BJ (cell line): ENCODE results near the gene PRLR. TPM values are rescaled to one million over a fixed set of nuclear protein-coding genes. Genes with fewer than 3 reads are reported as not detected.

Experiments used
- CTCF ChIA-PET: fragments of 350-600 bp; formaldehyde crosslinking; extraction: SDS; loops from one replicate; lab custom pipeline; 2021; ENCODE audit warnings: antibody characterized with exemption, inconsistent platforms; lab: Yijun Ruan, JAX
- POLR2A ChIA-PET: fragments of 300-600 bp; sonication (Branson Sonifier 250); formaldehyde crosslinking; extraction: SDS; loops from one replicate; lab custom pipeline; 2021; ENCODE audit warnings: antibody characterized with exemption; lab: Charles Lee
- DNase-seq: peaks from one replicate; pipeline ENCODE4 v3.0.0-alpha.2; 2011; ENCODE audit warnings: low read depth
- H3K27me3 ChIP-seq: 2 replicates; pipeline ENCODE4 v1.6.0; 2011; ENCODE audit warnings: low read length; ENCODE audit not compliant: control insufficient read depth, insufficient read depth
- H3K36me3 ChIP-seq: 2 replicates; pipeline ENCODE4 v1.5.1; 2011; ENCODE audit warnings: low read length; ENCODE audit not compliant: control insufficient read depth, insufficient read depth
- H3K4me3 ChIP-seq: 2 replicates; pipeline ENCODE4 v1.5.1; 2011; ENCODE audit warnings: low read depth, mild to moderate bottlenecking, control low read depth, low read length
- CTCF ChIP-seq: IDR thresholded peaks from 2 replicates; pipeline ENCODE4 v1.5.1; 2011; ENCODE audit warnings: low read depth, mild to moderate bottlenecking, control low read depth, inconsistent platforms, low read length, moderate library complexity; ENCODE audit not compliant: insufficient read depth
- polyA plus RNA-seq: library from polyadenylated mRNA; depleted of rRNA; stranded (reverse); fragments of >200 nt; gene quantifications from 2 replicates; pipeline ENCODE4 v1.2.3, GENCODE V29; 2011

PRLR gene
- polyA plus RNA-seq, 1 experiment: 0.34 TPM

- CTCF ChIA-PET: no interaction called here
- TF ChIP-seq CTCF: no peak
- POLR2A ChIA-PET: no interaction called here
These were observed 177.4 kb downstream of the PRLR start for GRCh38 chr5:35052838-35053237.

GRCh38 chr5:35050541-35051126 is 179.7 kb downstream of the PRLR start:
- H3K36me3 ChIP-seq: no peaks in the 10 kb centered on the region
- no peak for DNase-seq
- no peak overlapping the region for H3K4me3 ChIP-seq
- CTCF ChIA-PET: no interaction called here
- POLR2A ChIA-PET: no interaction called here
- H3K27me3 ChIP-seq: no peaks in the 10 kb centered on the region
- TF ChIP-seq CTCF: no peak

More at GRCh38 chr5:35052838-35053237, 177.4 kb downstream of the PRLR start:
- H3K27me3 ChIP-seq: no peaks in the 10 kb centered on the region
- no peaks in the 10 kb centered on the region for H3K36me3 ChIP-seq
- DNase-seq: no peak
- no peak overlapping the region for H3K4me3 ChIP-seq

GRCh38 chr5:35048910-35049309 is 181.4 kb downstream of the PRLR start:
- ChIA-PET POLR2A (no interaction called here), CTCF (no interaction called here)
- Histone ChIP-seq H3K36me3 (no peaks in the 10 kb centered on the region), H3K27me3 (no peaks in the 10 kb centered on the region), H3K4me3 (no peak overlapping the region)
- no peak for DNase-seq
- no peak for TF ChIP-seq CTCF

- ChIA-PET CTCF (interaction anchor here (0.7 kb wide), 1 partner anchor 15 kb away, joined by 3 read pairs; no protein-coding TSS in a partner anchor), POLR2A (no interaction called here)
- Histone ChIP-seq H3K27me3 (no peaks in the 10 kb centered on the region), H3K4me3 (no peak within 1 kb of the TSS), H3K36me3 (no peaks in the 10 kb centered on the region)
- no peak for DNase-seq
- TF ChIP-seq CTCF: no peak
These were observed 182.4 kb downstream of the PRLR start, which contains the start of gene AGXT2 for GRCh38 chr5:35047785-35048404. AGXT2 (minus strand) TSS chr5:35047949; CDS start chr5:35047892, 57 bp downstream.

GRCh38 chr5:35046774-35047173 is 183.5 kb downstream of the PRLR start:
- no peak for TF ChIP-seq CTCF
- CTCF ChIA-PET: no interaction called here
- no peaks in the 10 kb centered on the region for H3K27me3 ChIP-seq

More at GRCh38 chr5:35046774-35047173, 183.5 kb downstream of the PRLR start:
- Histone ChIP-seq H3K36me3 (no peaks in the 10 kb centered on the region), H3K4me3 (no peak overlapping the region)
- POLR2A ChIA-PET: no interaction called here
- DNase-seq: peak; percentile 85
